NCI-H146 treated with DMSO at 0.1 percent for 48 hours (cell line): ENCODE results near the gene HOXD11.

Experiments
- DNase-seq: peaks from one replicate; lab custom pipeline; 2025; ENCODE audit not compliant: unreplicated experiment; lab: John Stamatoyannopoulos, UW

HOXD11 gene

GRCh38 chr2:176081376-176081836, 25.7 kb upstream of the HOXD11 start:
- DNase-seq = no peak

- no peak for DNase-seq
These were observed 25.1 kb upstream of the HOXD11 start for GRCh38 chr2:176081837-176082524.

GRCh38 chr2:176082525-176082823, 24.6 kb upstream of the HOXD11 start:
- no peak for DNase-seq

GRCh38 chr2:176082824-176083751, 24.0 kb upstream of the HOXD11 start:
- no peak for DNase-seq

GRCh38 chr2:176083796-176084261, 23.3 kb upstream of the HOXD11 start, which contains the start of gene EVX2:
TSS of gene EVX2 (minus strand) at chr2:176083962. CDS start at chr2:176083776, 186 bp downstream.
- no peak for DNase-seq

- DNase-seq = no peak
These were observed 22.4 kb upstream of the HOXD11 start for GRCh38 chr2:176084611-176085119.

GRCh38 chr2:176085120-176085788, 21.8 kb upstream of the HOXD11 start:
- no peak for DNase-seq

GRCh38 chr2:176085861-176086771, 21.0 kb upstream of the HOXD11 start:
- peak; percentile 23 for DNase-seq

- DNase-seq = no peak
These were observed 19.6 kb upstream of the HOXD11 start for GRCh38 chr2:176087330-176088047.

GRCh38 chr2:176088048-176088936, 18.8 kb upstream of the HOXD11 start:
- DNase-seq = peak; percentile 19

- no peak for DNase-seq
These were observed 17.9 kb upstream of the HOXD11 start for GRCh38 chr2:176088937-176089842.

- DNase-seq = no peak
These were observed 17.2 kb upstream of the HOXD11 start for GRCh38 chr2:176089843-176090395.

- DNase-seq = no peak
These were observed 16.2 kb upstream of the HOXD11 start for GRCh38 chr2:176090862-176091261.

GRCh38 chr2:176091329-176092258, 15.5 kb upstream of the HOXD11 start:
- DNase-seq = no peak

- DNase-seq = peak; percentile 70
These were observed 14.6 kb upstream of the HOXD11 start, which contains the start of gene HOXD13 for GRCh38 chr2:176092270-176093144. TSS of gene HOXD13 (plus strand) at chr2:176092721. CDS start at chr2:176092891, 170 bp downstream.
